Keratinocyte (primary cell): Measurements from ENCODE around the gene SAMD4A. TPM values are rescaled to one million over a fixed set of nuclear protein-coding genes. Genes with fewer than 3 reads are reported as not detected.

ENCODE experiments used
- DNase-seq: peaks from one replicate; pipeline ENCODE4 v3.0.0-alpha.2; 2011; ENCODE audit warnings: low read depth, missing footprints, low spot score
- FAIRE-seq: peaks from 2 replicates; lab custom pipeline; 2011; peaks lifted over from hg19 to GRCh38; lab: Jason Lieb, UNC
- H2AFZ ChIP-seq: 2 replicates; pipeline ENCODE4 v1.6.0; 2012; ENCODE audit warnings: low read length, control low read depth, inconsistent platforms; ENCODE audit not compliant: control insufficient read depth
- H3K27ac ChIP-seq: 2 replicates; pipeline ENCODE4 v1.5.1; 2011; ENCODE audit warnings: low read length; ENCODE audit not compliant: control insufficient read depth, insufficient read depth
- H3K27me3 ChIP-seq: 3 replicates; pipeline ENCODE4 v1.6.0; 2011; ENCODE audit warnings: low read length; ENCODE audit not compliant: control insufficient read depth, insufficient read depth; ENCODE audit errors: extremely low read depth
- H3K36me3 ChIP-seq, 2 experiments: 2 replicates in 1 of 2; 3 replicates in 1 of 2; pipeline ENCODE4 v1.5.1; 2011; ENCODE audit warnings: low read length in 2 of 2, mild to moderate bottlenecking in 1 of 2; ENCODE audit not compliant: control insufficient read depth in 2 of 2, insufficient read depth in 2 of 2; ENCODE audit errors: extremely low read depth in 1 of 2
- H3K4me1 ChIP-seq: 3 replicates; pipeline ENCODE4 v1.5.1; 2011; ENCODE audit warnings: low read length; ENCODE audit not compliant: control insufficient read depth, insufficient read depth; ENCODE audit errors: extremely low read depth
- H3K4me2 ChIP-seq: 3 replicates; pipeline ENCODE4 v1.6.0; 2011; ENCODE audit warnings: low read depth, low read length; ENCODE audit not compliant: control insufficient read depth, insufficient read depth; ENCODE audit errors: extremely low read depth
- H3K4me3 ChIP-seq, 3 experiments: fragments of 200-600 bp in 1 of 3; sonication (generic) in 1 of 3; 2 replicates in 2 of 3; 3 replicates in 1 of 3; pipeline ENCODE4 v1.5.1; 2011 to 2016; ENCODE audit warnings: low read length in 3 of 3, mild to moderate bottlenecking in 3 of 3, control low read depth in 2 of 3, inconsistent platforms in 1 of 3, low read depth in 1 of 3, mixed read lengths in 1 of 3, mixed run types in 1 of 3, moderate library complexity in 1 of 3; ENCODE audit not compliant: control insufficient read depth in 2 of 3, insufficient read depth in 2 of 3; ENCODE audit errors: extremely low read depth in 1 of 3
- H3K79me2 ChIP-seq: 2 replicates; pipeline ENCODE4 v1.6.0; 2012; ENCODE audit warnings: low read length; ENCODE audit not compliant: control insufficient read depth, insufficient read depth
- H3K9ac ChIP-seq: 3 replicates; pipeline ENCODE4 v1.6.0; 2011; ENCODE audit warnings: low read length; ENCODE audit not compliant: control insufficient read depth, insufficient read depth; ENCODE audit errors: extremely low read depth
- H3K9me1 ChIP-seq: 3 replicates; pipeline ENCODE4 v1.6.0; 2011; ENCODE audit warnings: low read length; ENCODE audit not compliant: control insufficient read depth, insufficient read depth; ENCODE audit errors: extremely low read depth
- H3K9me3 ChIP-seq: 2 replicates; pipeline ENCODE4 v1.5.1; 2012; ENCODE audit warnings: low read depth, low read length; ENCODE audit not compliant: control insufficient read depth
- H4K20me1 ChIP-seq: 3 replicates; pipeline ENCODE4 v1.6.0; 2011; ENCODE audit warnings: low read length; ENCODE audit not compliant: control insufficient read depth, insufficient read depth; ENCODE audit errors: extremely low read depth
- EZH2 ChIP-seq: IDR thresholded peaks from one replicate; pipeline ENCODE4 v1.6.1; 2012; ENCODE audit warnings: inconsistent platforms, mild to moderate bottlenecking, low read length, moderate library complexity
- dilution Hi-C: fragments of 300-500 bp; cut with MboI; formaldehyde crosslinking; loops from one replicate; pipeline ENCODE4 v1.7.0; 2020; ENCODE audit warnings: low sequenced_read_pairs; ENCODE audit not compliant: extremely low pct_ligation_motif_present
- polyA plus RNA-seq, 5 experiments: library from polyadenylated mRNA; depleted of rRNA in 3 of 5; stranded (reverse) in 3 of 5; stranded (forward) in 1 of 5; unstranded in 1 of 5; fragments of >200 nt; gene quantifications; 1 replicate in 1 of 5; 2 replicates in 3 of 5; 3 replicates in 1 of 5; pipeline versions ENCODE4 v1.2.1 to v1.2.3, GENCODE V29; 2011 to 2012; ENCODE audit warnings: missing spikeins in 2 of 5, low read depth in 1 of 5, low replicate concordance in 1 of 5
- TF ChIP-seq, protein P1 (sequence below), 3 experiments: IDR thresholded peaks in 1 of 3; conservative IDR thresholded peaks in 1 of 3; optimal IDR thresholded peaks in 1 of 3; 2 replicates in 2 of 3; 3 replicates in 1 of 3; pipeline versions ENCODE3 to v1.5.1; 2011; ENCODE audit warnings: low read length in 3 of 3, mild to moderate bottlenecking in 3 of 3, moderate library complexity in 2 of 3, control low read depth in 1 of 3, inconsistent platforms in 1 of 3; ENCODE audit not compliant: insufficient read depth in 2 of 3; ENCODE audit errors: extremely low read depth in 1 of 3

Gene SAMD4A
- polyA plus RNA-seq, 1 donor (not counting 4 experiments of a cell fraction or from before 2014, with no cell fraction given): 16.2 TPM

DNA sequence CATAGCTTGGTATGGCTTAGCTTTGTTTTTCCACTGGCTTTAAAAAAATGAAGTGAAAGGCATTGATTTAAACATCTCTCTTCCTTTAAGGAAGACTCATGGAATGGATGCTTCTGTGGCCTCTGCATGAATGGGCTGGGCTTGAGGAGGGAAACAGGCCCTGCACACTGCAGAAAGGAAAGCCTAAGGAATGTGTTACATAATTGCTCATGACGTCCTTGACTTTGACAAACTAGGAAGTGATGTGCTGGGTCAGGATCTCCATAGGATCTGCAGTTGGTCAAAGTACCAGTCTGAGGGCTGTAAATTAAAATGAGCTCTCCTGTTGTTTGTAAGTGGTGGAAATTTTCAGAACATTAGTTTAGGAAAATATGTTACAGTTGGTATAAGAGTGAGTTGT lies 12.7 kb downstream of the SAMD4A start:
- H4K20me1 ChIP-seq: no peaks in the 10 kb centered on the region
- H3K36me3 ChIP-seq: peaks cover 15 to 22% of the 10 kb centered on the region in 2 experiments
- dilution Hi-C loops: no loop called here
- H3K27ac ChIP-seq: no peak overlapping the region
- no peak overlapping the region for H3K9ac ChIP-seq
- no peak for TF ChIP-seq EZH2
- TF ChIP-seq, protein P1, sequence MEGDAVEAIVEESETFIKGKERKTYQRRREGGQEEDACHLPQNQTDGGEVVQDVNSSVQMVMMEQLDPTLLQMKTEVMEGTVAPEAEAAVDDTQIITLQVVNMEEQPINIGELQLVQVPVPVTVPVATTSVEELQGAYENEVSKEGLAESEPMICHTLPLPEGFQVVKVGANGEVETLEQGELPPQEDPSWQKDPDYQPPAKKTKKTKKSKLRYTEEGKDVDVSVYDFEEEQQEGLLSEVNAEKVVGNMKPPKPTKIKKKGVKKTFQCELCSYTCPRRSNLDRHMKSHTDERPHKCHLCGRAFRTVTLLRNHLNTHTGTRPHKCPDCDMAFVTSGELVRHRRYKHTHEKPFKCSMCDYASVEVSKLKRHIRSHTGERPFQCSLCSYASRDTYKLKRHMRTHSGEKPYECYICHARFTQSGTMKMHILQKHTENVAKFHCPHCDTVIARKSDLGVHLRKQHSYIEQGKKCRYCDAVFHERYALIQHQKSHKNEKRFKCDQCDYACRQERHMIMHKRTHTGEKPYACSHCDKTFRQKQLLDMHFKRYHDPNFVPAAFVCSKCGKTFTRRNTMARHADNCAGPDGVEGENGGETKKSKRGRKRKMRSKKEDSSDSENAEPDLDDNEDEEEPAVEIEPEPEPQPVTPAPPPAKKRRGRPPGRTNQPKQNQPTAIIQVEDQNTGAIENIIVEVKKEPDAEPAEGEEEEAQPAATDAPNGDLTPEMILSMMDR (optimal IDR thresholded peaks at IDR 0.05 in 1 of 3, IDR thresholded peaks at IDR 0.05 in 1 of 3, conservative IDR thresholded peaks at IDR 0.05 in 1 of 3; ENCODE audit: extremely low read depth in 1 of 3, insufficient read depth in 2 of 3, low read length in 3 of 3): no peak
- no peak overlapping the region for H3K4me2 ChIP-seq
- H2AFZ ChIP-seq: no peak overlapping the region
- peaks cover 16% of the 10 kb centered on the region for H3K4me1 ChIP-seq
- H3K79me2 ChIP-seq: peaks cover 80% of the 10 kb centered on the region
- no peaks in the 10 kb centered on the region for H3K27me3 ChIP-seq
- H3K9me3 ChIP-seq: no peaks in the 10 kb centered on the region
- H3K9me1 ChIP-seq: peaks cover 2% of the 10 kb centered on the region
- DNase-seq: no peak
- no peak for FAIRE-seq
- H3K4me3 ChIP-seq: no peak overlapping the region

DNA sequence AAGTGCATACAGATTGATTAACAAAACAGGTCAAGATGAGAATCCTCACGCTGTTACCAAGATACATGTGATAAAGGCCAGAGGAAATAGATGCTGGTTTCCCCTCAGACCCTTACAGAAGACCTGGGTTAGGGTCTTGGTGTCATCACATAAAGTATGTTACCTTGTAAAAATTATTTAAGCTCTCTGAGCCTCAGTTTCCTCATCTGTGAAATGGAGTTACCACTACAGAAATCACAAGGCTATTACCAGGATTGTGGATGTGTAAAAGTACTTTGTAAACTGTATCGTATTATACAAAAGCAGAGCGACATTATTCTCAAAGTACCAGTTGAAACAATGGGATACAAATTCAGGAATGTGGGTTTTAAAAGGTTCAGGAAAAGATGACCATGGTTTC lies 14.0 kb downstream of the SAMD4A start:
- dilution Hi-C loops: no loop called here
- Histone ChIP-seq H4K20me1 (no peaks in the 10 kb centered on the region), H3K9me3 (no peaks in the 10 kb centered on the region), H3K27me3 (no peaks in the 10 kb centered on the region), H2AFZ (no peak overlapping the region), H3K4me2 (no peak overlapping the region), H3K27ac (no peak overlapping the region), H3K4me3 (no peak overlapping the region), H3K36me3 (peaks cover 13 to 18% of the 10 kb centered on the region in 2 experiments), H3K9ac (no peak overlapping the region), H3K9me1 (no peaks in the 10 kb centered on the region), H3K79me2 (peaks cover 78% of the 10 kb centered on the region), H3K4me1 (peaks cover 13% of the 10 kb centered on the region)
- TF ChIP-seq, protein P1 (optimal IDR thresholded peaks at IDR 0.05 in 1 of 3, IDR thresholded peaks at IDR 0.05 in 1 of 3, conservative IDR thresholded peaks at IDR 0.05 in 1 of 3; ENCODE audit: extremely low read depth in 1 of 3, insufficient read depth in 2 of 3, low read length in 3 of 3): no peak
- TF ChIP-seq EZH2: no peak
- FAIRE-seq (no peak), DNase-seq (no peak)
